HG02759 (cell line): ENCODE results near the gene RPL13.

Experiments
- ATAC-seq: cut with Tn5 transposase; IDR thresholded peaks from one replicate; pipeline ENCODE4 v1.9.1; 2021; ENCODE audit warnings: mild to moderate bottlenecking, moderate library complexity; ENCODE audit not compliant: unreplicated experiment

Gene RPL13

DNA sequence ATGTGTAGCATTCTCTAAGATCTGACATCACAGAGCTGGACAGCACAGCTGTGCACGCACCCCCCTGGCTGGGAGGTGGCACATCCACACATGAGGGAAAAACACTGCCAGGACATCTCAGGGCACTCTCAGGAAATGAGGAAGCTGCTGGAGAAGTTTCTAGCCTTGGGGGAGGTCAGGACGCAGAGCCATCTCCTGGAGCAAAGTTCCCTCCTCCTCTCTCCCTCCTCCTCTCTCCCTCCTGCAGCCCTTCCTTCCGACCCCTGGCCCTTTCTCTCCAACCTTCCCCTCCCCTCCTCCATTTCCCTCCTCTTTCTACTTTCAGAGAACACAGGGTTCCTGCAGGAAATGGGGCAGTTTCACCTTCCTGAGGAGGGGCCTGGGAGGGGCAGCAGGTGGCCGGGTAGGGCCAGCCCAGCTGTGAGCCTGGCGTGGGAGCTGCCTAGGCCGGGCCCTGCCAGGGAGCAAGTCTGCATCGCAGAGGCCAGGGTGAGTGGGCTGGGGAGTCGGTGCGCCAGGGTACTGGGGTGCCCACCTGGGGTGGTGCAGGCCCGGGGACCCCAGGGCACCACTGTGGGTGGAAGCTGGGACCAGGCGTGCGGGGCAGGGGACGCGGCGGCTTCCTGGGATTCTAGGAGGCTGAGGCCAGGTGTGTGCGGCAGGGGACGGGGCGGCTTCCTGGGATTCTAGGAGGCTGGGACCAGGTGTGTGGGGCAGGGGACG, 52.9 kb downstream of the RPL13 start, which contains the start of gene DPEP1:
Gene DPEP1 (plus strand): TSS at position 412 of the 723 bp plus-strand sequence. CDS start 16,769 bp downstream, outside the sequence.
- no peak for ATAC-seq

DNA sequence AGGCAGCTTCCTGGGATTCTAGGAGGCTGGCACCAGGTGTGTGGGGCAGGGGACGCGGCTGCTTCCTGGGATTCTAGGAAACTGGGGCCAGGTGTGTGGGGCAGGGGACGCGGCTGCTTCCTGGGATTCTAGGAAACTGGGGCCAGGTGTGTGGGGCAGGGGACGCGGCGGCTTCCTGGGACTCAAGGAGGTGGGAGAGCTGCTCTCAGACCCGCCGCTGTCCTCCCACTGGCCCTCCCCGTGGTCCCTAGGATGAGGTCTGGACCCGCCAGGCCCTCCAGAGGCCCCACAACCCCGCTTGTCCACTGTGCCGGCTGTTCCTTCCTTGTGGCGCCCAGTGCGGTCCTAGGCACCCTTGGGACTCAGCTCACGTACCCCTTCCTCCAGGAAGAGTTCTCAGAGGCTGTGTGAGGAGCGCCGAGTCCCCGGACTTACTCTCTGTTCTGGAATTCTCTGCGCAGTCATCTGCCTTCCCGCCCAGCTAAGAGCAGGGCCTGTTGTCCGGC, 53.5 kb downstream of the RPL13 start:
- no peak for ATAC-seq
